Prostate gland (tissue), 2 donors: ENCODE measurements around the gene CCDC81. TPM values are rescaled to one million over a fixed set of nuclear protein-coding genes. Genes with fewer than 3 reads are reported as not detected.
"Not testable (repeated sequence)": the region's sequence is repeated elsewhere in the genome, so short reads cannot be mapped to it uniquely, and the experiment has no call there.

Source experiments
- DNase-seq: peaks from one replicate; pipeline ENCODE4 v3.0.0-alpha.2; 2019; ENCODE audit warnings: low spot score
- H3K27ac ChIP-seq, 2 donors: fragments of 200-600 bp; sonication (generic); 2 replicates each; pipeline ENCODE4 v1.5.1; 2017 to 2019
- H3K27me3 ChIP-seq: fragments of 200-600 bp; sonication (generic); replicated peaks from 2 replicates; pipeline ENCODE4 v1.5.1; 2019; ENCODE audit not compliant: insufficient read depth
- H3K36me3 ChIP-seq, 2 donors: fragments of 200-600 bp; sonication (generic); 1 replicate in 1 of 2; 2 replicates in 1 of 2; pipeline versions ENCODE4 v1.5.1 to v1.8.1; 2017 to 2019
- H3K4me1 ChIP-seq: fragments of 200-600 bp; sonication (generic); replicated peaks from 2 replicates; pipeline ENCODE4 v1.5.1; 2019
- H3K4me3 ChIP-seq, 2 donors: fragments of 200-600 bp; sonication (generic); 2 replicates each; pipeline ENCODE4 v1.5.1; 2017 to 2019
- H3K9me3 ChIP-seq: fragments of 200-600 bp; sonication (generic); 2 replicates; pipeline ENCODE4 v1.5.1; 2017
- CTCF ChIP-seq, 4 experiments: fragments of 200-600 bp in 2 of 4; fragments of 450-650 bp in 2 of 4; sonication (generic) in 2 of 4; IDR thresholded peaks; 1 replicate in 3 of 4; 2 replicates in 1 of 4; pipeline ENCODE4 v1.5.1; 2016 to 2019; ENCODE audit warnings: antibody characterized with exemption in 4 of 4, mild to moderate bottlenecking in 2 of 4, moderate library complexity in 2 of 4
- POLR2A ChIP-seq: fragments of 450-650 bp; IDR thresholded peaks from one replicate; pipeline ENCODE4 v1.6.1; 2016; ENCODE audit warnings: antibody characterized with exemption, mild to moderate bottlenecking
- POLR2AphosphoS5 ChIP-seq: sonication (generic); formaldehyde crosslinking; IDR thresholded peaks from one replicate; pipeline ENCODE4 v1.6.1; 2017; ENCODE audit warnings: antibody characterized with exemption
- WGBS: methylation state at CpG from one replicate; pipeline ENCODE4 v1.1.5; 2018; 5-methylcytosine and 5-hydroxymethylcytosine counted together
- intact Hi-C: fragments of 100-400 bp; cut with DNase I; formaldehyde crosslinking; loops from one replicate; pipeline ENCODE4 v1.14.2; 2022
- total RNA-seq, 2 donors: library from RNA; depleted of rRNA; stranded (reverse); fragments of >200 nt; gene quantifications; one replicate each; pipeline ENCODE4 v1.1.0, GENCODE V29; 2016

Gene CCDC81
- total RNA-seq, 2 donors from 2014 or later: 0.17 to 1.2 TPM

GRCh38 chr11:86418106-86418505 is 43.4 kb downstream of the CCDC81 start:
- DNase-seq: no peak
- H3K4me1 ChIP-seq: no peaks in the 10 kb centered on the region
- TF ChIP-seq POLR2AphosphoS5 (no peak), CTCF (IDR thresholded peaks at IDR 0.05) (no peak), POLR2A (no peak)
- H3K4me3 ChIP-seq: no peak overlapping the region
- H3K36me3 ChIP-seq: no peaks in the 10 kb centered on the region
- no peaks in the 10 kb centered on the region for H3K9me3 ChIP-seq
- no peak overlapping the region for H3K27ac ChIP-seq
- intact Hi-C loops: no loop called here
- WGBS: 93% methylated on average over 3 of the region's 3 CpGs
- H3K27me3 ChIP-seq: no peaks in the 10 kb centered on the region

GRCh38 chr11:86418513-86418912 is 43.8 kb downstream of the CCDC81 start:
- TF ChIP-seq CTCF (IDR thresholded peaks at IDR 0.05) (no peak), POLR2AphosphoS5 (no peak), POLR2A (no peak)
- Histone ChIP-seq H3K4me3 (no peak overlapping the region), H3K27ac (no peak overlapping the region), H3K4me1 (no peaks in the 10 kb centered on the region), H3K27me3 (no peaks in the 10 kb centered on the region), H3K9me3 (no peaks in the 10 kb centered on the region), H3K36me3 (no peaks in the 10 kb centered on the region)
- 87% methylated on average over 3 of the region's 3 CpGs for WGBS
- DNase-seq: no peak
- intact Hi-C loops: no loop called here

DNA sequence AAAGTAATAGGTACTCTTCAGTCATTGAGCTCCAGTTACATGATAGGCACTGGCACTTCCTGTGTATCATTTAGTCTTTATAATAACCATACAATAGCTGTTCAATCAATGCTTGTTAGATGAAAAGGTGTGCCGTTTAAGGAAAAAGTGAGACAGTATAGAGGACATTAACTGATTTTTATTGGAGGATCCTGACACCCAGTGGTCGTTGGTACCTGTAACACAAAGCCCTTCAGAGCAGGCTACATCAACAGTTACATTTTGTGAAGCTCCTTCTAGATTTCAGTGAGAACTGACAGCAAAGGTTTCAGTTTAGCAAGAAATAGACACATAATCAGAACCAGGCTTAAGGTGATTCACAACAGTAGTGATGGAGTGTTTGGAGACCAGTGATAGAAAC is 44.2 kb downstream of the CCDC81 start:
- H3K36me3 ChIP-seq: no peaks in the 10 kb centered on the region
- H3K4me1 ChIP-seq: no peaks in the 10 kb centered on the region
- no peak overlapping the region for H3K27ac ChIP-seq
- intact Hi-C loops: no loop called here
- no peak for TF ChIP-seq CTCF (IDR thresholded peaks at IDR 0.05)
- no peak for TF ChIP-seq POLR2AphosphoS5
- no peak for TF ChIP-seq POLR2A
- H3K27me3 ChIP-seq: no peaks in the 10 kb centered on the region
- no peak overlapping the region for H3K4me3 ChIP-seq
- no peaks in the 10 kb centered on the region for H3K9me3 ChIP-seq
- WGBS: 16% methylated on average over 2 of the region's 2 CpGs
- DNase-seq: no peak

GRCh38 chr11:86421946-86422345 is 47.3 kb downstream of the CCDC81 start:
- Histone ChIP-seq H3K4me1 (no peaks in the 10 kb centered on the region), H3K27me3 (no peaks in the 10 kb centered on the region), H3K9me3 (no peaks in the 10 kb centered on the region), H3K36me3 (no peaks in the 10 kb centered on the region), H3K4me3 (no peak overlapping the region), H3K27ac (no peak overlapping the region)
- 78% methylated on average over 4 of the region's 4 CpGs for WGBS
- intact Hi-C loops: no loop called here
- TF ChIP-seq POLR2A: no peak
- no peak for TF ChIP-seq CTCF (IDR thresholded peaks at IDR 0.05)
- no peak for TF ChIP-seq POLR2AphosphoS5
- DNase-seq: no peak

GRCh38 chr11:86422371-86422770 is 47.7 kb downstream of the CCDC81 start:
- H3K27me3 ChIP-seq: no peaks in the 10 kb centered on the region
- WGBS: 72% methylated on average over 12 of the region's 12 CpGs
- no peaks in the 10 kb centered on the region for H3K4me1 ChIP-seq
- no peaks in the 10 kb centered on the region for H3K9me3 ChIP-seq
- DNase-seq: no peak
- intact Hi-C loops: no loop called here
- H3K27ac ChIP-seq: no peak overlapping the region
- no peaks in the 10 kb centered on the region for H3K36me3 ChIP-seq
- TF ChIP-seq POLR2A (no peak), CTCF (IDR thresholded peaks at IDR 0.05) (no peak), POLR2AphosphoS5 (no peak)
- no peak overlapping the region for H3K4me3 ChIP-seq

GRCh38 chr11:86423488-86423887 is 48.8 kb downstream of the CCDC81 start:
- intact Hi-C loops, H3K36me3 ChIP-seq, H3K27me3 ChIP-seq, H3K4me3 ChIP-seq, H3K4me1 ChIP-seq, H3K27ac ChIP-seq, H3K9me3 ChIP-seq, DNase-seq: not testable (repeated sequence)
- WGBS: 64% methylated on average over 4 of the region's 4 CpGs
